ENCODE results near the gene LRRC7. TPM values are rescaled to one million over a fixed set of nuclear protein-coding genes. Genes with fewer than 3 reads are reported as not detected.

The LRRC7 gene
- polyA plus RNA-seq, 1 of the 3 experiments (the other 2 are of a cell fraction): 0.02 TPM

DNA sequence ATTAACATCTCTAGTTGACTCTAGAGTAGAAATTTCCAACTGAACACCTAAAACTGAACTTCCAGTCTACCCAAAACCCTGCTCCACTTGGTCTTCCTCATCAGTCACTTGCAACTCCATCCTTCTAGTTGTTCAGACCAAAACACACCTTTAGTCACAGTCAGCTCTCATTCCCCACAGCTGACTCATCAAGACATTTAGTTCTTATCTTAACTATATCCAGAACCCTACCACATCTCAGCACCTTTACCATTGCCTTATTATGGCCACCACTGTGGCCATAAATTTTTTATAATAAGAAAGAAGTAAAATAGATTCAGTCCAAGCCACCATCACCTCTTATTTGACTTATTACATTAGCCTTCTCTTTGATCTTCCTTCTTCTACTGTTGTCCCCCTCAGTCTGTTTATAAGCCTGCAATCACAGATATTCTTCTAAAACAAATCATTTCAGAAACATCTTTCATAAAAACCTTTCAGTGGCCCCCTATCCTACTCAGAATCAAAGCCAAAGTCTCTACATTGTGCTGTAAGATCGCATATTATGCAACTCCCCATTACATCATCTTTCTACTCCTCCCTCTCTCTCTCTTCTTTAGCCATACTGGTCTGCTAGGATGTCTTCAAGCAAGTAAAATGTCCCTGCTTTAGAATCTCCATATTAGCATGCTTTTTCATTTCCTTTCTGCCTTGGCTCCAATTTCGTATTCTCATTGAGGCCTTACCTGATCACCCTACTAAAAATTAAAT is 361.8 kb downstream of the LRRC7 start (continued):
- TF ChIP-seq EZH2phosphoT487 (IDR thresholded peaks at IDR 0.05; ENCODE audit: borderline replicate concordance, low read depth) (no peak), RAD21 (IDR thresholded peaks at IDR 0.05; ENCODE audit: low read length) (no peak), TCF12 (IDR thresholded peaks at IDR 0.05) (no peak), RFX5 (IDR thresholded peaks at IDR 0.05; ENCODE audit: low read length) (no peak), TAF1 (IDR thresholded peaks at IDR 0.05; ENCODE audit: borderline replicate concordance, low read depth, low read length) (no peak), SIN3A (IDR thresholded peaks at IDR 0.05; ENCODE audit: borderline replicate concordance, low read depth, low read length) (no peak), CHD2 (IDR thresholded peaks at IDR 0.05; ENCODE audit: low read length, partially characterized antibody) (no peak)
- TF ChIP-seq, protein P1, sequence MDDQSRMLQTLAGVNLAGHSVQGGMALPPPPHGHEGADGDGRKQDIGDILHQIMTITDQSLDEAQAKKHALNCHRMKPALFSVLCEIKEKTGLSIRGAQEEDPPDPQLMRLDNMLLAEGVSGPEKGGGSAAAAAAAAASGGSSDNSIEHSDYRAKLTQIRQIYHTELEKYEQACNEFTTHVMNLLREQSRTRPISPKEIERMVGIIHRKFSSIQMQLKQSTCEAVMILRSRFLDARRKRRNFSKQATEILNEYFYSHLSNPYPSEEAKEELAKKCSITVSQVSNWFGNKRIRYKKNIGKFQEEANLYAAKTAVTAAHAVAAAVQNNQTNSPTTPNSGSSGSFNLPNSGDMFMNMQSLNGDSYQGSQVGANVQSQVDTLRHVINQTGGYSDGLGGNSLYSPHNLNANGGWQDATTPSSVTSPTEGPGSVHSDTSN (IDR thresholded peaks at IDR 0.05): no peak
- TF ChIP-seq, protein P2, sequence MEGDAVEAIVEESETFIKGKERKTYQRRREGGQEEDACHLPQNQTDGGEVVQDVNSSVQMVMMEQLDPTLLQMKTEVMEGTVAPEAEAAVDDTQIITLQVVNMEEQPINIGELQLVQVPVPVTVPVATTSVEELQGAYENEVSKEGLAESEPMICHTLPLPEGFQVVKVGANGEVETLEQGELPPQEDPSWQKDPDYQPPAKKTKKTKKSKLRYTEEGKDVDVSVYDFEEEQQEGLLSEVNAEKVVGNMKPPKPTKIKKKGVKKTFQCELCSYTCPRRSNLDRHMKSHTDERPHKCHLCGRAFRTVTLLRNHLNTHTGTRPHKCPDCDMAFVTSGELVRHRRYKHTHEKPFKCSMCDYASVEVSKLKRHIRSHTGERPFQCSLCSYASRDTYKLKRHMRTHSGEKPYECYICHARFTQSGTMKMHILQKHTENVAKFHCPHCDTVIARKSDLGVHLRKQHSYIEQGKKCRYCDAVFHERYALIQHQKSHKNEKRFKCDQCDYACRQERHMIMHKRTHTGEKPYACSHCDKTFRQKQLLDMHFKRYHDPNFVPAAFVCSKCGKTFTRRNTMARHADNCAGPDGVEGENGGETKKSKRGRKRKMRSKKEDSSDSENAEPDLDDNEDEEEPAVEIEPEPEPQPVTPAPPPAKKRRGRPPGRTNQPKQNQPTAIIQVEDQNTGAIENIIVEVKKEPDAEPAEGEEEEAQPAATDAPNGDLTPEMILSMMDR (IDR thresholded peaks at IDR 0.05): no peak
- TF ChIP-seq, protein P3, sequence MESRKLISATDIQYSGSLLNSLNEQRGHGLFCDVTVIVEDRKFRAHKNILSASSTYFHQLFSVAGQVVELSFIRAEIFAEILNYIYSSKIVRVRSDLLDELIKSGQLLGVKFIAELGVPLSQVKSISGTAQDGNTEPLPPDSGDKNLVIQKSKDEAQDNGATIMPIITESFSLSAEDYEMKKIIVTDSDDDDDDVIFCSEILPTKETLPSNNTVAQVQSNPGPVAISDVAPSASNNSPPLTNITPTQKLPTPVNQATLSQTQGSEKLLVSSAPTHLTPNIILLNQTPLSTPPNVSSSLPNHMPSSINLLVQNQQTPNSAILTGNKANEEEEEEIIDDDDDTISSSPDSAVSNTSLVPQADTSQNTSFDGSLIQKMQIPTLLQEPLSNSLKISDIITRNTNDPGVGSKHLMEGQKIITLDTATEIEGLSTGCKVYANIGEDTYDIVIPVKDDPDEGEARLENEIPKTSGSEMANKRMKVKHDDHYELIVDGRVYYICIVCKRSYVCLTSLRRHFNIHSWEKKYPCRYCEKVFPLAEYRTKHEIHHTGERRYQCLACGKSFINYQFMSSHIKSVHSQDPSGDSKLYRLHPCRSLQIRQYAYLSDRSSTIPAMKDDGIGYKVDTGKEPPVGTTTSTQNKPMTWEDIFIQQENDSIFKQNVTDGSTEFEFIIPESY (IDR thresholded peaks at IDR 0.05; ENCODE audit: borderline replicate concordance, low read depth): no peak
- TF ChIP-seq, protein P4, sequence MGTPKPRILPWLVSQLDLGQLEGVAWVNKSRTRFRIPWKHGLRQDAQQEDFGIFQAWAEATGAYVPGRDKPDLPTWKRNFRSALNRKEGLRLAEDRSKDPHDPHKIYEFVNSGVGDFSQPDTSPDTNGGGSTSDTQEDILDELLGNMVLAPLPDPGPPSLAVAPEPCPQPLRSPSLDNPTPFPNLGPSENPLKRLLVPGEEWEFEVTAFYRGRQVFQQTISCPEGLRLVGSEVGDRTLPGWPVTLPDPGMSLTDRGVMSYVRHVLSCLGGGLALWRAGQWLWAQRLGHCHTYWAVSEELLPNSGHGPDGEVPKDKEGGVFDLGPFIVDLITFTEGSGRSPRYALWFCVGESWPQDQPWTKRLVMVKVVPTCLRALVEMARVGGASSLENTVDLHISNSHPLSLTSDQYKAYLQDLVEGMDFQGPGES (IDR thresholded peaks at IDR 0.05; ENCODE audit: low read depth, low read length): no peak
- TF ChIP-seq, protein P5, sequence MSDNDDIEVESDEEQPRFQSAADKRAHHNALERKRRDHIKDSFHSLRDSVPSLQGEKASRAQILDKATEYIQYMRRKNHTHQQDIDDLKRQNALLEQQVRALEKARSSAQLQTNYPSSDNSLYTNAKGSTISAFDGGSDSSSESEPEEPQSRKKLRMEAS (IDR thresholded peaks at IDR 0.05; ENCODE audit: low read depth): no peak

DNA sequence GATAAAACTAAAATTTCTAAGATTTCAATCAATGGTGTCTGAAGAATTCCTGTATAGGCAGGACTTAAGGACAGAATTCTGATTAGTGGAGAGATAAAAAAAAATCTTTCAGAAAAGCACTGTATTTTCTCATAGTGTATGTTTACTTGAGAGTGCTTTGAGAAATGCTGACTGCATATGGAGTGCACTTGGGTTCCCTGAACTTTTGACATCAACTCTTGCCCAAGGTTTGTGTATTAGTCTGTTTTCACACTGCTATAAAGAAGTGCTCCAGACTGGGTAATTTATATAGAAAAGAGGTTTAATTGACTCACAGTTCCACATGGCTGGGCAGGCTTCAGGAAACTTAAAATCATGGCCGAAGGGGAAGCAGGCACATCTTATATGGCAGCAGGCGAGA is 362.7 kb downstream of the LRRC7 start:
- CTCF ChIA-PET: no interaction called here
- DNase-seq: no peak
- H3K9me2 ChIP-seq: no peaks in the 10 kb centered on the region
- no peaks in the 10 kb centered on the region for H4K20me1 ChIP-seq (ENCODE audit: insufficient read depth)
- POLR2A ChIA-PET: no interaction called here
- no peak overlapping the region for H3K27ac ChIP-seq (ENCODE audit: low read depth in 2 of 2, low read length in 1 of 2)
- no peaks in the 10 kb centered on the region for H3K4me1 ChIP-seq (ENCODE audit: control insufficient read depth in 1 of 2, insufficient read depth in 2 of 2, low read depth in 1 of 2, low read length in 1 of 2)
- H3K27me3 ChIP-seq (ENCODE audit: insufficient read depth): no peaks in the 10 kb centered on the region
- no peak overlapping the region for H3K4me2 ChIP-seq
- no peaks in the 10 kb centered on the region for H3F3A ChIP-seq (replicated peaks; ENCODE audit: insufficient read depth)
- TF ChIP-seq, protein P6, sequence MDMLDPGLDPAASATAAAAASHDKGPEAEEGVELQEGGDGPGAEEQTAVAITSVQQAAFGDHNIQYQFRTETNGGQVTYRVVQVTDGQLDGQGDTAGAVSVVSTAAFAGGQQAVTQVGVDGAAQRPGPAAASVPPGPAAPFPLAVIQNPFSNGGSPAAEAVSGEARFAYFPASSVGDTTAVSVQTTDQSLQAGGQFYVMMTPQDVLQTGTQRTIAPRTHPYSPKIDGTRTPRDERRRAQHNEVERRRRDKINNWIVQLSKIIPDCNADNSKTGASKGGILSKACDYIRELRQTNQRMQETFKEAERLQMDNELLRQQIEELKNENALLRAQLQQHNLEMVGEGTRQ (IDR thresholded peaks at IDR 0.05; ENCODE audit: borderline replicate concordance, low read depth, low read length): no peak
- TF ChIP-seq, protein P4 (IDR thresholded peaks at IDR 0.05; ENCODE audit: low read depth, low read length): no peak
- no peak for TF ChIP-seq SMC3 (IDR thresholded peaks at IDR 0.05; ENCODE audit: low read depth, low read length)
- TF ChIP-seq RAD21 (IDR thresholded peaks at IDR 0.05; ENCODE audit: low read length): no peak
- TF ChIP-seq, protein P7, sequence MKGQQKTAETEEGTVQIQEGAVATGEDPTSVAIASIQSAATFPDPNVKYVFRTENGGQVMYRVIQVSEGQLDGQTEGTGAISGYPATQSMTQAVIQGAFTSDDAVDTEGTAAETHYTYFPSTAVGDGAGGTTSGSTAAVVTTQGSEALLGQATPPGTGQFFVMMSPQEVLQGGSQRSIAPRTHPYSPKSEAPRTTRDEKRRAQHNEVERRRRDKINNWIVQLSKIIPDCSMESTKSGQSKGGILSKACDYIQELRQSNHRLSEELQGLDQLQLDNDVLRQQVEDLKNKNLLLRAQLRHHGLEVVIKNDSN (IDR thresholded peaks at IDR 0.05; ENCODE audit: borderline replicate concordance, low read depth): no peak
- TF ChIP-seq TAF1 (IDR thresholded peaks at IDR 0.05; ENCODE audit: borderline replicate concordance, low read depth, low read length): no peak
- no peaks in the 10 kb centered on the region for H3K36me3 ChIP-seq (replicated peaks in 1 of 2; ENCODE audit: control insufficient read depth in 1 of 2, insufficient read depth in 2 of 2, low read length in 1 of 2)
- WGBS (ENCODE audit: low lambda C conversion rate): 84% methylated on average over 2 of the region's 2 CpGs
- no peaks in the 10 kb centered on the region for H3K9me3 ChIP-seq
- H3K4me3 ChIP-seq (ENCODE audit: low read depth in 2 of 2, low read length in 1 of 2): no peak overlapping the region
- no peak overlapping the region for H3K9ac ChIP-seq
- no peak overlapping the region for H2AFZ ChIP-seq (ENCODE audit: low read depth)
- H3K79me2 ChIP-seq (ENCODE audit: insufficient read depth): no peaks in the 10 kb centered on the region

All from SK-N-SH (cell line).